Liver (tissue), 9 donors: ENCODE data around the gene FBP1. TPM values are rescaled to one million over a fixed set of nuclear protein-coding genes. Genes with fewer than 3 reads are reported as not detected.

ENCODE experiments used
- DNase-seq: peaks from one replicate; pipeline ENCODE4 v3.0.0-alpha.2; 2017; ENCODE audit warnings: low spot score
- H3K27ac ChIP-seq, 2 donors: one replicate each; pipeline ENCODE4 v1.7.0; 2013; ENCODE audit warnings: inconsistent platforms in 2 of 2, low read length in 2 of 2, control low read depth in 1 of 2, low read depth in 1 of 2, mild to moderate bottlenecking in 1 of 2
- H3K27me3 ChIP-seq, 4 donors: one replicate each; pipeline versions ENCODE4 v1.6.1 to v1.7.0; 2013; ENCODE audit warnings: low read length in 3 of 4, inconsistent platforms in 1 of 4, mild to moderate bottlenecking in 1 of 4, moderate library complexity in 1 of 4; ENCODE audit not compliant: control insufficient read depth in 4 of 4, insufficient read depth in 4 of 4
- H3K36me3 ChIP-seq, 4 donors: one replicate each; pipeline versions ENCODE4 v1.6.1 to v1.7.0; 2013; ENCODE audit warnings: low read length in 3 of 4, mild to moderate bottlenecking in 3 of 4, low read depth in 1 of 4, moderate library complexity in 1 of 4; ENCODE audit not compliant: control insufficient read depth in 4 of 4, insufficient read depth in 3 of 4
- H3K4me1 ChIP-seq, 4 donors: one replicate each; pipeline versions ENCODE4 v1.6.1 to v1.7.0; 2013; ENCODE audit warnings: low read length in 3 of 4, mild to moderate bottlenecking in 3 of 4, moderate library complexity in 1 of 4; ENCODE audit not compliant: control insufficient read depth in 4 of 4, insufficient read depth in 4 of 4
- H3K4me3 ChIP-seq, 3 donors: one replicate each; pipeline versions ENCODE4 v1.6.1 to v1.7.0; 2013; ENCODE audit warnings: low read length in 3 of 3, control low read depth in 1 of 3, low read depth in 1 of 3, mild to moderate bottlenecking in 1 of 3
- H3K9ac ChIP-seq, 2 donors: one replicate each; pipeline ENCODE4 v1.7.0; 2013; ENCODE audit warnings: low read length in 2 of 2, mild to moderate bottlenecking in 2 of 2, moderate library complexity in 2 of 2, control low read depth in 1 of 2, low read depth in 1 of 2
- H3K9me3 ChIP-seq, 4 donors: one replicate each; pipeline versions ENCODE4 v1.6.1 to v1.7.0; 2013; ENCODE audit warnings: low read length in 3 of 4; ENCODE audit not compliant: control insufficient read depth in 4 of 4
- EGR1 ChIP-seq, 2 donors: IDR thresholded peaks; 2 replicates each; pipeline ENCODE4 v1.6.1; 2016 to 2018; ENCODE audit warnings: antibody characterized with exemption in 2 of 2, low read depth in 2 of 2
- FOXA1 ChIP-seq: IDR thresholded peaks from 2 replicates; pipeline ENCODE4 v1.6.1; 2016; ENCODE audit warnings: antibody characterized with exemption
- FOXA2 ChIP-seq: IDR thresholded peaks from 2 replicates; pipeline ENCODE4 v1.6.1; 2016; ENCODE audit warnings: antibody characterized with exemption
- GABPA ChIP-seq, 2 donors: IDR thresholded peaks in 1 of 2; conservative IDR thresholded peaks in 1 of 2; 2 replicates each; pipeline ENCODE4 v1.6.1; 2016; ENCODE audit warnings: antibody characterized with exemption in 2 of 2, mild to moderate bottlenecking in 1 of 2, moderate library complexity in 1 of 2
- HNF4A ChIP-seq, 2 donors: conservative IDR thresholded peaks; 2 replicates each; pipeline ENCODE4 v1.6.1; 2016; ENCODE audit warnings: antibody characterized with exemption in 2 of 2, mild to moderate bottlenecking in 2 of 2
- HNF4G ChIP-seq: IDR thresholded peaks from 2 replicates; pipeline ENCODE4 v1.6.1; 2016; ENCODE audit warnings: antibody characterized with exemption
- JUND ChIP-seq, 2 donors: IDR thresholded peaks; 2 replicates each; pipeline ENCODE4 v1.6.1; 2016; ENCODE audit warnings: antibody characterized with exemption in 2 of 2
- NR2F2 ChIP-seq: IDR thresholded peaks from 2 replicates; pipeline ENCODE4 v1.6.1; 2016; ENCODE audit warnings: antibody characterized with exemption
- RAD21 ChIP-seq, 2 donors: IDR thresholded peaks; 2 replicates each; pipeline ENCODE4 v1.6.1; 2016; ENCODE audit warnings: antibody characterized with exemption in 2 of 2, mild to moderate bottlenecking in 2 of 2
- RXRA ChIP-seq, 2 donors: IDR thresholded peaks; 2 replicates each; pipeline ENCODE4 v1.6.1; 2017 to 2018; ENCODE audit warnings: antibody characterized with exemption in 2 of 2, mild to moderate bottlenecking in 1 of 2
- SP1 ChIP-seq: IDR thresholded peaks from 2 replicates; pipeline ENCODE4 v1.6.1; 2018; ENCODE audit warnings: antibody characterized with exemption, mild to moderate bottlenecking
- TAF1 ChIP-seq: conservative IDR thresholded peaks from 2 replicates; pipeline ENCODE4 v1.6.1; 2016; ENCODE audit warnings: antibody characterized with exemption, mild to moderate bottlenecking
- YY1 ChIP-seq: IDR thresholded peaks from 2 replicates; pipeline ENCODE4 v1.6.1; 2016; ENCODE audit warnings: antibody characterized with exemption, mild to moderate bottlenecking
- WGBS: extraction: QIAGEN DNeasy Blood & Tissue Kit; methylation state at CpG from one replicate; pipeline ENCODE4 v1.1.7; 2013; 5-methylcytosine and 5-hydroxymethylcytosine counted together
- polyA plus RNA-seq, 2 donors: library from polyadenylated mRNA; stranded (reverse) in 1 of 2; unstranded in 1 of 2; fragments of 200-250 nt in 1 of 2; fragments of >200 nt in 1 of 2; fragmentation: Nextera tagmentation in 1 of 2; extraction: Ambion mirVana in 1 of 2; gene quantifications; one replicate each; pipeline versions ENCODE4 v1.2.1 to v1.2.3, GENCODE V29; 2013 to 2015
- total RNA-seq, 2 donors: library from RNA; depleted of rRNA; stranded (reverse); fragments of >200 nt; gene quantifications; one replicate each; pipeline ENCODE4 v1.2.3, GENCODE V29; 2014
- TF ChIP-seq, protein P1 (sequence below): IDR thresholded peaks from 2 replicates; pipeline ENCODE4 v1.6.1; 2016; ENCODE audit warnings: antibody characterized with exemption
- TF ChIP-seq, protein P2 (sequence below): fragments of 150-350 bp; IDR thresholded peaks from 2 replicates; pipeline ENCODE4 v1.5.1; 2017; ENCODE audit warnings: improper control_type of control experiment, low read depth, low read length; ENCODE audit not compliant: missing input control
- TF ChIP-seq, protein P3 (sequence below): IDR thresholded peaks from 2 replicates; pipeline ENCODE4 v1.6.1; 2016; ENCODE audit warnings: antibody characterized with exemption
- TF ChIP-seq, protein P4 (sequence below): IDR thresholded peaks from 2 replicates; pipeline ENCODE4 v1.6.1; 2016; ENCODE audit warnings: antibody characterized with exemption, mild to moderate bottlenecking
- TF ChIP-seq, protein P5 (sequence below): IDR thresholded peaks from 2 replicates; pipeline ENCODE4 v1.6.1; 2016; ENCODE audit warnings: antibody characterized with exemption
- donor health status: healthy.
- donor health status: healthy.
- donor health status: healthy.
- donor health status: healthy.
- donor health status: healthy.

The FBP1 gene
- total RNA-seq (100 to 1,000 TPM in 1 of 2 donors, 10 to 100 TPM in 1; 27.8 to 233 TPM), polyA plus RNA-seq (100 to 1,000 TPM; 401 to 574 TPM)

DNA sequence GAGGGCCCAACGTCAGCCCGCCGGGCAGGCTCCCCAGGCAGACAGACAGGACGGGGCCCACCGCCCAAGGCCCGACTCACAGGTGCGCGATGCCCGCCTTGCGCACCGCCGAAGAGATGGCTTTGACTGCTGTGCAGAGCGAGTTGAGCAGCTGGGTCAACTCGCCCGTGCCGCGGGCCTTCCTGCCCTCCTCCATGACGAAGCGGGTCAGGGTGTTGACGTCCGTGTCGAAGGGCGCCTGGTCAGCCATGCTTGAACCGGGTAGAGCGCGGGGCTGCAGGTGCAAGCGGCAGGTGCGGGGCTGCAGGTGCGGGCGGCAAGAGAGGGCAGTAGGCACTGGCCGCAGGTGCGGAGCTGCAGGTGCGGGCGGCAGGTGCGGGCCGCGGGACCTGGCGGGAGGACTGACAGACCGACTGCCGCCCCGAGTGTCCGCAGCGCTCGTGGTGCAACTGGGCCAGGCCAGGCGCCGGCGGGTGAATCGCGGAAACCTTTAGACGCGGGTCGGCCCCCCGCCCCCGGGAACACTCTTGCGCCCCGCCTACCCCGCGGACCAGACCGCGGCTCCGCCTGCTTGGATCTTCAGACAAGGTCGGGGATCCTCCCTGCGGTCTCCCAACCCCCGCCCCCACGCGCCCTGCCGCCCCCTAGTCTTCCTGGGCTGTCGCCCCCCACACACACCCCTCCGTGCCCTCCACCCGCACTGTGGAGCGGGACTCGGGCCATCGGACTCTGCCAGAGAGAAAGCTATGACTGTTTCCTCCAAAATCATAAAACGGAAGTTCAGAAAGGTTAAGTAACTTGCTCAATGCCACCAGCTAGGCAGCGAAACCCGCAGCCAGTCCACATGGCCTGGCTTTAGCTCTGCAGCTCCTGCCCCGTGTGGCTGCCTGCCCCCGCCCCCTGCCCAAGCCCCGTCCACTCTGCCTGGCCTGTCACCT is at the start of gene FBP1:
Gene FBP1, minus strand, starts transcription at position 458 of the 938 bp plus-strand sequence. Its CDS starts 208 bp downstream, at position 250.
- H3K36me3 ChIP-seq = peaks cover 0 to 3% (median 0%) of the 10 kb centered on the region in 4 donors
- no peaks in the 10 kb centered on the region for H3K9me3 ChIP-seq
- peaks cover 0 to 38% (median 16%) of the 10 kb centered on the region in 4 donors for H3K4me1 ChIP-seq
- WGBS = 2% methylated on average over 79 of the region's 79 CpGs
- TF ChIP-seq, protein P1, sequence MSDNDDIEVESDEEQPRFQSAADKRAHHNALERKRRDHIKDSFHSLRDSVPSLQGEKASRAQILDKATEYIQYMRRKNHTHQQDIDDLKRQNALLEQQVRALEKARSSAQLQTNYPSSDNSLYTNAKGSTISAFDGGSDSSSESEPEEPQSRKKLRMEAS = peak; percentile 65
- TF ChIP-seq, protein P2, sequence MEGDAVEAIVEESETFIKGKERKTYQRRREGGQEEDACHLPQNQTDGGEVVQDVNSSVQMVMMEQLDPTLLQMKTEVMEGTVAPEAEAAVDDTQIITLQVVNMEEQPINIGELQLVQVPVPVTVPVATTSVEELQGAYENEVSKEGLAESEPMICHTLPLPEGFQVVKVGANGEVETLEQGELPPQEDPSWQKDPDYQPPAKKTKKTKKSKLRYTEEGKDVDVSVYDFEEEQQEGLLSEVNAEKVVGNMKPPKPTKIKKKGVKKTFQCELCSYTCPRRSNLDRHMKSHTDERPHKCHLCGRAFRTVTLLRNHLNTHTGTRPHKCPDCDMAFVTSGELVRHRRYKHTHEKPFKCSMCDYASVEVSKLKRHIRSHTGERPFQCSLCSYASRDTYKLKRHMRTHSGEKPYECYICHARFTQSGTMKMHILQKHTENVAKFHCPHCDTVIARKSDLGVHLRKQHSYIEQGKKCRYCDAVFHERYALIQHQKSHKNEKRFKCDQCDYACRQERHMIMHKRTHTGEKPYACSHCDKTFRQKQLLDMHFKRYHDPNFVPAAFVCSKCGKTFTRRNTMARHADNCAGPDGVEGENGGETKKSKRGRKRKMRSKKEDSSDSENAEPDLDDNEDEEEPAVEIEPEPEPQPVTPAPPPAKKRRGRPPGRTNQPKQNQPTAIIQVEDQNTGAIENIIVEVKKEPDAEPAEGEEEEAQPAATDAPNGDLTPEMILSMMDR = no peak
- TF ChIP-seq GABPA (IDR thresholded peaks at IDR 0.05 in 1 of 2, conservative IDR thresholded peaks at IDR 0.05 in 1 of 2) (peak in 1 of 2 donors; percentile 50), RXRA (IDR thresholded peaks at IDR 0.05) (peak; percentile 61 to 65), HNF4G (no peak), SP1 (peak; percentile 75), NR2F2 (peak; percentile 48), EGR1 (IDR thresholded peaks at IDR 0.05; ENCODE audit: low read depth in 2 of 2) (peak; percentile 56 to 70), FOXA1 (no peak), FOXA2 (no peak), YY1 (no peak), JUND (IDR thresholded peaks at IDR 0.05) (peak in 1 of 2 donors; percentile 27), TAF1 (peak; percentile 47), HNF4A (conservative IDR thresholded peaks at IDR 0.05) (peak; percentile 12 to 44), RAD21 (IDR thresholded peaks at IDR 0.05) (no peak)
- TF ChIP-seq, protein P3, sequence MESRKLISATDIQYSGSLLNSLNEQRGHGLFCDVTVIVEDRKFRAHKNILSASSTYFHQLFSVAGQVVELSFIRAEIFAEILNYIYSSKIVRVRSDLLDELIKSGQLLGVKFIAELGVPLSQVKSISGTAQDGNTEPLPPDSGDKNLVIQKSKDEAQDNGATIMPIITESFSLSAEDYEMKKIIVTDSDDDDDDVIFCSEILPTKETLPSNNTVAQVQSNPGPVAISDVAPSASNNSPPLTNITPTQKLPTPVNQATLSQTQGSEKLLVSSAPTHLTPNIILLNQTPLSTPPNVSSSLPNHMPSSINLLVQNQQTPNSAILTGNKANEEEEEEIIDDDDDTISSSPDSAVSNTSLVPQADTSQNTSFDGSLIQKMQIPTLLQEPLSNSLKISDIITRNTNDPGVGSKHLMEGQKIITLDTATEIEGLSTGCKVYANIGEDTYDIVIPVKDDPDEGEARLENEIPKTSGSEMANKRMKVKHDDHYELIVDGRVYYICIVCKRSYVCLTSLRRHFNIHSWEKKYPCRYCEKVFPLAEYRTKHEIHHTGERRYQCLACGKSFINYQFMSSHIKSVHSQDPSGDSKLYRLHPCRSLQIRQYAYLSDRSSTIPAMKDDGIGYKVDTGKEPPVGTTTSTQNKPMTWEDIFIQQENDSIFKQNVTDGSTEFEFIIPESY = no peak
- TF ChIP-seq, protein P4, sequence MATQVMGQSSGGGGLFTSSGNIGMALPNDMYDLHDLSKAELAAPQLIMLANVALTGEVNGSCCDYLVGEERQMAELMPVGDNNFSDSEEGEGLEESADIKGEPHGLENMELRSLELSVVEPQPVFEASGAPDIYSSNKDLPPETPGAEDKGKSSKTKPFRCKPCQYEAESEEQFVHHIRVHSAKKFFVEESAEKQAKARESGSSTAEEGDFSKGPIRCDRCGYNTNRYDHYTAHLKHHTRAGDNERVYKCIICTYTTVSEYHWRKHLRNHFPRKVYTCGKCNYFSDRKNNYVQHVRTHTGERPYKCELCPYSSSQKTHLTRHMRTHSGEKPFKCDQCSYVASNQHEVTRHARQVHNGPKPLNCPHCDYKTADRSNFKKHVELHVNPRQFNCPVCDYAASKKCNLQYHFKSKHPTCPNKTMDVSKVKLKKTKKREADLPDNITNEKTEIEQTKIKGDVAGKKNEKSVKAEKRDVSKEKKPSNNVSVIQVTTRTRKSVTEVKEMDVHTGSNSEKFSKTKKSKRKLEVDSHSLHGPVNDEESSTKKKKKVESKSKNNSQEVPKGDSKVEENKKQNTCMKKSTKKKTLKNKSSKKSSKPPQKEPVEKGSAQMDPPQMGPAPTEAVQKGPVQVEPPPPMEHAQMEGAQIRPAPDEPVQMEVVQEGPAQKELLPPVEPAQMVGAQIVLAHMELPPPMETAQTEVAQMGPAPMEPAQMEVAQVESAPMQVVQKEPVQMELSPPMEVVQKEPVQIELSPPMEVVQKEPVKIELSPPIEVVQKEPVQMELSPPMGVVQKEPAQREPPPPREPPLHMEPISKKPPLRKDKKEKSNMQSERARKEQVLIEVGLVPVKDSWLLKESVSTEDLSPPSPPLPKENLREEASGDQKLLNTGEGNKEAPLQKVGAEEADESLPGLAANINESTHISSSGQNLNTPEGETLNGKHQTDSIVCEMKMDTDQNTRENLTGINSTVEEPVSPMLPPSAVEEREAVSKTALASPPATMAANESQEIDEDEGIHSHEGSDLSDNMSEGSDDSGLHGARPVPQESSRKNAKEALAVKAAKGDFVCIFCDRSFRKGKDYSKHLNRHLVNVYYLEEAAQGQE = peak; percentile 26
- TF ChIP-seq, protein P5, sequence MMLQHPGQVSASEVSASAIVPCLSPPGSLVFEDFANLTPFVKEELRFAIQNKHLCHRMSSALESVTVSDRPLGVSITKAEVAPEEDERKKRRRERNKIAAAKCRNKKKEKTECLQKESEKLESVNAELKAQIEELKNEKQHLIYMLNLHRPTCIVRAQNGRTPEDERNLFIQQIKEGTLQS = no peak
- peak; percentile 70 for DNase-seq
- H3K4me3 ChIP-seq = peak within 1 kb of the TSS; percentile 65 to 94 (median 88)
- H3K9ac ChIP-seq = peak within 1 kb of the TSS; percentile 75 to 85
- H3K27me3 ChIP-seq = no peaks in the 10 kb centered on the region
- H3K27ac ChIP-seq = peak within 1 kb of the TSS; percentile 95 to 98
